ENCODE data around the gene CACNB2.

CACNB2 gene

GRCh38 chr10:18340496-18341051 is 200.3 kb downstream of the CACNB2 start:
- peak; percentile 48 for DNase-seq (ENCODE audit: low spot score)

GRCh38 chr10:18341055-18341454 is 200.8 kb downstream of the CACNB2 start:
- DNase-seq (ENCODE audit: low spot score): no peak

- no peak for DNase-seq (ENCODE audit: low spot score)
Measured at GRCh38 chr10:18343573-18343972, 203.3 kb downstream of the CACNB2 start.

GRCh38 chr10:18345308-18345707 is 205.1 kb downstream of the CACNB2 start:
- DNase-seq (ENCODE audit: low spot score): no peak

- no peak for DNase-seq (ENCODE audit: low spot score)
Measured at GRCh38 chr10:18350340-18350739, 210.1 kb downstream of the CACNB2 start.

GRCh38 chr10:18351421-18351820 is 211.2 kb downstream of the CACNB2 start:
- DNase-seq (ENCODE audit: low spot score): no peak

GRCh38 chr10:18352175-18352574 is 212.0 kb downstream of the CACNB2 start:
- DNase-seq (ENCODE audit: low spot score): no peak

GRCh38 chr10:18359812-18360211 is 219.6 kb downstream of the CACNB2 start:
- DNase-seq (ENCODE audit: low spot score): no peak

- no peak for DNase-seq (ENCODE audit: low spot score)
Measured at GRCh38 chr10:18362892-18363291, 222.7 kb downstream of the CACNB2 start.

- DNase-seq (ENCODE audit: low spot score): no peak
Measured at GRCh38 chr10:18364987-18365775, 225.0 kb downstream of the CACNB2 start.

- no peak for DNase-seq (ENCODE audit: low spot score)
Measured at GRCh38 chr10:18367840-18368239, 227.6 kb downstream of the CACNB2 start.

GRCh38 chr10:18368273-18368672 is 228.0 kb downstream of the CACNB2 start:
- DNase-seq (ENCODE audit: low spot score): no peak

- DNase-seq (ENCODE audit: low spot score): no peak
Measured at GRCh38 chr10:18368682-18369081, 228.5 kb downstream of the CACNB2 start.

GRCh38 chr10:18369859-18370473 is 229.7 kb downstream of the CACNB2 start:
- DNase-seq (ENCODE audit: low spot score): no peak

GRCh38 chr10:18376650-18377049 is 236.4 kb downstream of the CACNB2 start:
- DNase-seq (ENCODE audit: low spot score): no peak

- no peak for DNase-seq (ENCODE audit: low spot score)
Measured at GRCh38 chr10:18377898-18378297, 237.7 kb downstream of the CACNB2 start.

GRCh38 chr10:18378766-18379165 is 238.5 kb downstream of the CACNB2 start:
- DNase-seq (ENCODE audit: low spot score): peak; percentile 41

- DNase-seq (ENCODE audit: low spot score): no peak
Measured at GRCh38 chr10:18381679-18382078, 241.5 kb downstream of the CACNB2 start.

- DNase-seq (ENCODE audit: low spot score): no peak
Measured at GRCh38 chr10:18397906-18398305, 257.7 kb downstream of the CACNB2 start.

- DNase-seq (ENCODE audit: low spot score): no peak
Measured at GRCh38 chr10:18399158-18399557, 258.9 kb downstream of the CACNB2 start.

GRCh38 chr10:18400201-18400905 is 260.1 kb downstream of the CACNB2 start:
- DNase-seq (ENCODE audit: low spot score): peak; percentile 20

GRCh38 chr10:18400906-18401245 is 260.7 kb downstream of the CACNB2 start:
- no peak for DNase-seq (ENCODE audit: low spot score)
